HG02798 (cell line): ENCODE results near the gene DPCD.
A peak's percentile ranks its signal among the peaks of the same experiment; 100 is the strongest.
"Not testable (repeated sequence)": the region's sequence is repeated elsewhere in the genome, so short reads cannot be mapped to it uniquely, and the experiment has no call there.

Source experiments
- ATAC-seq: cut with Tn5 transposase; IDR thresholded peaks from one replicate; pipeline ENCODE4 v1.9.1; 2021; ENCODE audit warnings: mild to moderate bottlenecking; ENCODE audit not compliant: unreplicated experiment, poor library complexity

Gene DPCD

GRCh38 chr10:101616415-101617101 is 28.4 kb downstream of the DPCD start:
- no peak for ATAC-seq

- peak; percentile 34 for ATAC-seq
Measured at GRCh38 chr10:101617102-101617823, 29.1 kb downstream of the DPCD start.

- ATAC-seq: no peak
Measured at GRCh38 chr10:101617824-101618568, 29.9 kb downstream of the DPCD start.

DNA sequence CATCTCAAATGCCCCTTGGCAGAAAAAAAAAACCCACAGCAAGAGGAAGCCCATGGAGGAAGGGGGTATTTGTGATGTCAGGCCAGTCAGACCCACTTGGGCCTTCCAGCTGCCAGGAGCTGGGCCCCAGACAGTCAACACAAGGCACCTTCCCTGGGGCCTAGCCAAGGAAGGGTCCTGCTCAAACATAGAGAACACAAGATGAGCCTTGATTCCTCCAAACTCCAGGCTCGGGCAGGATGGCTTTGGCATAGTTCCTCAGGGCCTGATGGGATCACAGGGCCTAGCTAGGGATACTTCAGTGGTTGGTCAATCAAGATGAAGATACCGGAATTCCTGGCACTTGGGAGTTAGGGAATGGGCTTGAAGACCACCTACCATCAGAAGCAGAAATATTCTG is 30.8 kb downstream of the DPCD start:
- no peak for ATAC-seq

DNA sequence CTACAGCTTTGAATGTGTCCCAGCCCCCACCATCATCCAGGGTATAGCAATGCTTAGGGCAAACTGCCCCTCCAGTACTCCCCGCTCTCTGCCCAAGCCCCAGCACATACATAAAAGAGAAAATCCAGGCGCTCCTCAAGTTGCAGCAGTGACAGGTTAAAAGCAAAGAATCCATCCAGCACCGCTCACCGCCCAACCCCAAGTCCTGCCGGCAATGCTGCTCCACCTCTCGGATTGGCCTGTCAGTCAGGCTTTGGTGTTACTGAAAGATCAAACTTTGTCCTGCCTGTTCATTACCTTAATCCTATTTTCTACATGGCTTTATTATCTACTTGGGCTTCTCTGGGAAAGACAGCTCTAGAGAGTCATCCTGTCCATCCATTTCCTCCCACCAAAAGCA is 31.9 kb downstream of the DPCD start:
- no peak for ATAC-seq

DNA sequence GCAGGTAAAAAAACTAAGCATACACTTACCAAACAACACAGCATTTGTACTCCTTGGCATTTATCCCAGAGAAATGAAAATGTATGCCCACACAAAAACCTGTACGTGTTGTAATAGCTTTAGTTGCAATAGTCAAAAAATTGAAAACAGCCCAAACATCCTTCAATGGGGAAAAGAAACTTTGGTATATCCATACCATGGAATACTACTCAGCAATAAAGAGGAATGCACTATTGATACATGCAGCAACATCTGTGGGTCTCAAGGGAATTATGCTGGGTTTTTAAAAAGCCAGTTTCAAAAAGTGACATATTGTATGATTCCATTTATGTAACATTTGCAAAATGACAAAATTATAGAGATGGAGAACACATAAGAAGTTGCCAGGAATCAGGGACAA is 35.4 kb downstream of the DPCD start:
- no peak for ATAC-seq

GRCh38 chr10:101624526-101625102 is 36.5 kb downstream of the DPCD start:
- no peak for ATAC-seq

- ATAC-seq: no peak
Measured at GRCh38 chr10:101625821-101626412, 37.8 kb downstream of the DPCD start.

GRCh38 chr10:101629837-101630632 is 41.9 kb downstream of the DPCD start:
- ATAC-seq: no peak

GRCh38 chr10:101630633-101630920 is 42.5 kb downstream of the DPCD start:
- no peak for ATAC-seq

- ATAC-seq: no peak
Measured at GRCh38 chr10:101631821-101632475, 43.8 kb downstream of the DPCD start.

GRCh38 chr10:101633510-101633909 is 45.4 kb downstream of the DPCD start:
- ATAC-seq: not testable (repeated sequence)

- no peak for ATAC-seq
Measured at GRCh38 chr10:101639141-101639900, 51.2 kb downstream of the DPCD start.

GRCh38 chr10:101643546-101643945 is 55.4 kb downstream of the DPCD start:
- no peak for ATAC-seq

DNA sequence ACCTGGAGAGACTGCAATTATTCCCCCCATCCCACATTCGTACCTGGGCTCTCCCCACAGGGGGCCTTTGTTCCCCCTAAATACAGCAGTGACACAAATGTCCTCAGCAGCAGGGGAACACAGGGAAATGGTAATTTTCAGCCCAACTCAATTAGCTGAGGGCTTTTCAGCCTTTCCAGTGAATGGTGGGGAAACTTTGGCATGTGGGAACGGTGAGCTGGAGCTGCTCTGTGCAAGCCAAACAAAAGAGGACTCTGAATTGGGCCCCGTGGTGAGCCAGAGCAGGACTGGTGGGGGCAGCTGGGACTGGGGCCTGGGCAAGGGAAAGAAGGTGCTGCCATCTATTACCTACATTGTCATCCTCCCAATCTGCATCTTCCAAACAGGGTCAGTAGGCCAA is 55.9 kb downstream of the DPCD start:
- ATAC-seq: no peak

- ATAC-seq: no peak
Measured at GRCh38 chr10:101645659-101646058, 57.5 kb downstream of the DPCD start.

- ATAC-seq: no peak
Measured at GRCh38 chr10:101646364-101646763, 58.2 kb downstream of the DPCD start.

DNA sequence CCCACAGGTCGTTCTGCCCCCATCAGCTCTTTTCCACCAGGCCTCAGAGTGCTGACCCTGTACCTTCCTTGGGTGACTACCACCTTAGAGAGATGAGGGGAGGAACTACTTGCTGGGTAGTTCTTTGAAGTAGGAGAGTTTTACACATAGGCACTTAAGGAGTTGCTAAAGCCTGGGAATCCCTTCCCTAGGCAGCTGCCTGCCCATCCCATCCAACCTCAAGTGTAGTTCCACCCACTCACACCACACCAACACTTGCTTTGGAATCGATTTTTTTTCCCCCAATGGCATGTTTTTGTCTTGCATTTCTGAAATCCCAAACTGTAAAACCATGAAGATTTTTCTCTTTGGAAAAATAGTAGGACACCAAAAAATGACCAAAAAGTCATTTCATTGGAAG is 59.1 kb downstream of the DPCD start:
- ATAC-seq: no peak
